Kidney tubule cell (primary cell): ENCODE data around the gene FRAT2.

Source experiments
- DNase-seq: peaks from one replicate; pipeline ENCODE4 v3.0.0-alpha.2; 2018; ENCODE audit warnings: low spot score

Gene FRAT2

DNA sequence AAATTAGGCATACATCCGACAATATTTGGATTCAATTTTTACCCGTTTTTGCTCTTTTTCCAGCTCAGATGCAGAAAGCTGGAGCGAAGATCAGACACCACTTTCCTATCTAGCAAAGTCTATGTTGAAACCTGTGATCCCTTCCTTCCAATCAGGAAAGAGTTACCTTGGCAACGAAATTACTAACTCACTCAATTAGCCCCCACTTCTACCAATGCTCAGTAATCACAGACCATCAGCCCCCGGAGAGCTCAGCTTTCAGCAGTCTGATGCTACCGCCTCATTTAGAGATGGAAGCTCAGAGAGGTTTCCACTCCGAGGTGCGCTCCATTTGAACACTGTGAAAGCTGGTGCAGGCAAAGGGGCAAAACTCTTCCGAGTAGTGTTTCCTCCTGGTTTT is 8.8 kb downstream of the FRAT2 start:
- DNase-seq = no peak

DNA sequence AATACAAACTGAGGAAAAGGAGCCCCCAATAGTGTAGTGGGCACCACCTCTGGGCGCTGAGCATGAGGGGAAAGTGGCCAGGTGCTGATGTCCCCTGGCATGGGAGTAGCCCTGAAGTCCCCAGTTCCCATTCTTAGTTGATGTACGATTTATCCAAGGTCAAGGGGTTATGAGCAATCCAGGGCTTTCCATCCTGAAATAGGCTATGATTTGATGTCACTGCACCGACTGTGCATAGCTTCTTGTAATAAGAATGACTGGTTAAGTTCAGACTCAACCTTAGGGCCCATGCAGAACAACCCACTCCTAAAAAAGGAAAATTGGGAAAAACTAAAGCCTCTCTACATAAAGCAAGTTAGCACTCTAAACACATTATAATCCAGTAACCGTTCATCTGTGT is 11.0 kb downstream of the FRAT2 start:
- no peak for DNase-seq

DNA sequence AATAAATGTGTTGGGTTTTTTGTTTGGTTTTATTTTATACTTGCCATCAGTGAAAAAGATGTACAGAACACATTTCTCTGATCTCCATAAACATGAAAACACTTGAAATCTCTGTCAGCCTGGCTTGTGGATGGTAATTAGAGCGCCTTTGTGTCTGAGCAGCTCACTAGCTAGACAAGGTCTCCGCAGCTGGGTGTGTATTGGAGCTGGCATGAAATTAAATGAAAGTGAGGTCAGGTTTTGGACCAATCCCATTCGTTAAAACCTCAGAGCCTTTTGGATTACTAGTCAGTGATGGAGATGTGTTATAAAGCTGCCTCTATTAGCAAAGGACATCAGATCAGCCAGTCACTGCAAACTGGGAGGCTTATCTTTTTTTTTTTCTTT is 12.7 kb downstream of the FRAT2 start:
- DNase-seq = no peak

- no peak for DNase-seq
Measured at GRCh38 chr10:97321032-97321803, 13.3 kb downstream of the FRAT2 start.

DNA sequence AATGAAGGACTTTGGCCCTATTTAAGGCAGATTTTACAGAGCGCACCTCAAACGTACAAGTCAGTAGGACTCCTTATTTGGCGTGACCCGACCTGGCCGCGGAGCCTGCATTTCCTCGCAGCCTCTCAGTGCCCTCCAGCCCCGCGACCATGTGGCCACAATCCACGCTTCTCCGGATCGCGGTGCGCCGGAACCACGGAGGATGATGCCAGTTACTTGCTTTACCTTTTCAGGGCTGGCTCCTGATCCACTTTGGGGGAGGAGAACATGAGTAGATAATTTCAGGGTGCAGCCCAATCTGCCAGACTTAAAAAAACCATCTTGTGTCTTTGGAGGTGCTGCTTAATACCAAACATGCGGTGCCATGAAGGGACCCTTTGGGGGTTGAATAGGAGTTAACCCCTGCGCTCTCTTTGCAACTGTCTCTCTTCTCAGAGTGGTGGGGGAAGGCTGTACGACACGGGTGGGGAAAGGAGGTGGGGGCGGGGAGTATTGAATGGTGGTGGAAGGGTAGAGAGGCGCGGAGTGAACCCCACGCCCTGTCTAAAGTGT is 14.0 kb downstream of the FRAT2 start:
- DNase-seq = no peak

DNA sequence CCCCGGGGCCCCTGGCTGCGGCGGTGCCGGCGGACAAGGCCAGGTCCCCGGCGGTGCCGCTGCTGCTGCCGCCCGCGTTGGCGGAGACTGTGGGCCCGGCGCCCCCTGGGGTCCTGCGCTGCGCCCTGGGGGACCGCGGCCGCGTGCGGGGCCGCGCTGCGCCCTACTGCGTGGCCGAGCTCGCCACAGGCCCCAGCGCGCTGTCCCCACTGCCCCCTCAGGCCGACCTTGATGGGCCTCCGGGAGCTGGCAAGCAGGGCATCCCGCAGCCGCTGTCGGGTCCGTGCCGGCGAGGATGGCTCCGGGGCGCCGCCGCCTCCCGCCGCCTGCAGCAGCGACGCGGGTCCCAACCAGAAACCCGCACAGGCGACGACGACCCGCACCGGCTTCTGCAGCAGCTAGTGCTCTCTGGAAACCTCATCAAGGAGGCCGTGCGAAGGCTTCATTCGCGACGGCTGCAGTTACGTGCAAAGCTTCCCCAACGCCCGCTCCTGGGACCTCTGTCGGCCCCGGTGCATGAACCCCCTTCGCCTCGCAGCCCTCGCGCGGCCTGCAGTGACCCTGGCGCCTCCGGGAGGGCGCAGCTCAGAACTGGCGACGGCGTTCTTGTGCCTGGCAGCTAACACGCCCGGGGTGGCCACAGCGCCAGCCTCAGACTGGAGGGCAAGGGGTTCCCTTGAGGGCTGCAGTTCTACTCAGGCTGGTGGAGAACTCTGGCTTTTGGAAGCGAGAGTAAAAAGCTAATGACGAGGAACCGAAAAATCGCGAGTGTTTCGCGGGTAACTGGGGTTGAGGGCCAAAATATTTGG is 14.7 kb downstream of the FRAT2 start:
- peak; percentile 51 for DNase-seq

- DNase-seq = peak; percentile 85
Measured at GRCh38 chr10:97318772-97319651, 15.5 kb downstream of the FRAT2 start, which contains the start of gene FRAT1. FRAT1 (plus strand) TSS chr10:97319271; CDS start chr10:97319454, 183 bp downstream.

DNA sequence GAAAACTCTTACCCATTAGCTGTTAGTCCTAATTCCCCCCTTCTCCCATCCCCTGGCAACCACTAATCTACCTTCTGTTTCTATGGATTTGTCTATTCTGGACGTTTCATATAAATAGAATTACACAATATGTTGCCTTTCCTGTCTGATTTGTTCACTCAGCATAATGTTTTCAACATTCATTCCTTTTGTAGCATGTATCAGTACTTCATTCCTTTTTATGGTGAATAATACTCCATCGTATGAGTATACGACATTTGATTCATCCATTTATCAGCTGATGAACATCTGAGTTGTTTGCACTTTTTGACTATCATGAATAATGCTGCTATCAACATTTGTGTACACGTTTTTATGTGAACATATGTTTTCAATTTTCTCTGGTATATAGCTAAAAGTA is 19.9 kb downstream of the FRAT2 start:
- no peak for DNase-seq

DNA sequence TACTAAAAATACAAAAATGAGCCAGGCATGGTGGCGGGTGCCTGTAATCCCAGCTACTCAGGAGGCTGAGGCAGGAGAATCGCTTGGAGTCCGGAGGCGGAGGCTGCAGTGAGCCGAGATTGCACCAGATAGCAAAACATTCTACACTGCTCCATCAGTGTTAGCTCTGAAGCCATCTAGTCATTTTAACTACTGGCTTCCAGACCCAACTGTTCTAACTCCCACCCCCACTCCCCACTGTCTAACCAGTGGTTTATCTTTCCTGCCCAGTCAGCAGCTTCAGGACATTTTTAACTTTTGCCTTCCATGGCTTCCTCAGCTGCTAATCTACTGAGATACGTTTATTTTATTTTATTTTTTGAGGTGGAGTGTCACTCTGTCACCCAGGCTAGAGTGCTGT is 21.6 kb downstream of the FRAT2 start:
- DNase-seq = no peak

GRCh38 chr10:97311111-97311626 is 23.4 kb downstream of the FRAT2 start:
- DNase-seq = peak; percentile 59

DNA sequence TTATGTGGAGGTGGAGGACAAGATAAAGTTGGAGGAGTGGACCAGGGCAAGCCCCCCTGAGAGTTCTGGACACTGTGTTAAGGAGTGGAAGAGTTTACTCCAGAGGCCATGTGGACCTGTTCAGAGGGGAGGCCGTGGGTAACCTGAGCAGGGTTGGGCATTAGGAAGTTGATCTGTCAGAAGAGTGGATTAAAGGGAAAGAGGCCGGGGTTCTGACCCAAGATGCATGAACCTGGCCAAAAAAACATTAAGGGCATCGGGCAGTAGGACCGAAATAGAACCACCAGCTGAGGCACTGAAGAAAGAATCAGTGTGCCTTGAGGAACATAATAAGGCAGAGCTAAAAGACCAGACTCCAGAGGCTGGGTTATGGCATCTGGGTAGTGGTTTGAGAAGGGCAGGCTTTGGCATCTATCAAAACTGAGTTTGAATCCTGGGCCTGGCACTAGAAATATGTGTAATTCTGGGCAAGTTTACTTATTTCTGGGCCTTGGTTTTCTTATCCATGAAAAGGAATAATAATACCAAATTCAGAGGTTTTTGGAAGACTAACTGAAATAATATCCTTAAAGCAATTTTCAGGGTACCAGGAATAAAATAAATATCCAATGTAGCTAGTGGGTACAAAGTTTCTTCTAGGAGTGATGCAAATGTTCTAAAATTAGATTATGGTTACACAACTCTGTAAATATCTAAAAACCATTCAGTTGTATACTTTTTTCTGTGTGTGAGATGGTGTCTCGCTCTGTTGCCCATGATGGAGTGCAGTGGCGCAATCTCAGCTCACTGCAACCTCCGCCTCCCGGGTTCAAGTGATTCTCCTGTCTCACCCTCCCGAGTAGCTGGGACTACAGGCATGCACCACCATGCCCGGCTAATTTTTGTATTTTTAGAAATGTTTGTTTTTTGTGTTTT is 26.4 kb downstream of the FRAT2 start:
- peak; percentile 35 for DNase-seq

DNA sequence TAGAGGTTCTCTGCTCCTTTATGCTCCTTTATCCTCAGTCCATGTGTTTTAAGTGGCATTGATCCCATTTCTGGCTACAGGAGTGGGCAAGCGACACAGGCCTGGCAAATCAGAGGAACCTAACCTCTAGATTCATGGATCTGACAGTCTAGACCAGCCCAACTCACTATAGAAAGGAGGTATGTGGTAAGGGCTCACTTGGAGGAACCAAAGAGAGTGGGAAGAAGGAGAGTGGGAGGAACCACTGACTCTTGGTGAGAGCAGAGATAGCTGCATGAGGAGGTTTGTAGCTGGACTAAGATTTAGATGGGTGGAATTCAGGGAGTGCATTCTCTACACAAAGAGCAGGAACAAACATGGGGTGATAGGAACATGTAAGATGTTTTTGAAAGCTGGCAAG is 27.1 kb downstream of the FRAT2 start:
- DNase-seq = no peak

- DNase-seq = no peak
Measured at GRCh38 chr10:97302088-97302791, 32.3 kb downstream of the FRAT2 start.

- no peak for DNase-seq
Measured at GRCh38 chr10:97300980-97301379, 33.5 kb downstream of the FRAT2 start.

GRCh38 chr10:97298223-97298571 is 36.3 kb downstream of the FRAT2 start:
- DNase-seq = no peak

DNA sequence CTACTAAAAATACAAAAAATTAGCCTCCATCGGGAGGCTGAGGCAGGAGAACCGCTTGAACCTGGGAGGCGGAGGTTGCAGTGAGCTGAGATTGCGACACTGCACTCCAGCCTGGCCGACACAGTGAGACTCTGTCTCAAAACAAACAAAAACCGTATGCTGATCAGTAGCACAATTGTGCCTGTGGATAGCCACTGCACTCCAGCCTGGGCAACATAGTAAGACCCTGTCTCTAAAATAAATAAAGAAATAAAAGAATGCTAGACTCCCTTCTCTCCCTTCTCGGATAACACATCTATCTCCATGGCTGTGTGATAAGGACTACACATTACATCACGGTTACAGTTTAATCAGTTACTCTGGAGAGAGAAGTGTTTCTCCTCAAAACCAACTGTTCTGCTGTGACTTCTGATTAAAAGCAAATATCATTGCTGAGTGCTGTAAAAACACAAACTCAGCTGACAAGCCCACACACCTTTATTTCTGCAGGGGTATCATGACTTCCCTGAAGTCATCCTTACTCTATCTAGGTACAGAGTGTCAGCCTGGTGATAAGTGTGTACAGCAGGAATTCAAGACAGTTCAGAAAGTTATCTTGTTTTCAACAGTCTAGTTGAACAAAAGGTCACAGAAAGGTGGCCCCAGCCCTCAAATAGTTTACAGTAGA is 36.8 kb downstream of the FRAT2 start:
- no peak for DNase-seq

- no peak for DNase-seq
Measured at GRCh38 chr10:97292862-97293198, 41.7 kb downstream of the FRAT2 start.

- DNase-seq = peak; percentile 99
Measured at GRCh38 chr10:97292097-97292861, 42.2 kb downstream of the FRAT2 start, which contains the start of gene ARHGAP19. ARHGAP19 (minus strand) TSS chr10:97292637; CDS start chr10:97292627, 10 bp downstream.
